CD8-positive, alpha-beta memory T cell (primary cell): ENCODE data around the gene TBC1D2B. TPM values are rescaled to one million over a fixed set of nuclear protein-coding genes. Genes with fewer than 3 reads are reported as not detected.

ENCODE experiments used
- CTCF ChIA-PET: fragments of 350-600 bp; sonication (Branson Sonifier 250); formaldehyde crosslinking; loops from one replicate; lab custom pipeline; 2021; ENCODE audit warnings: antibody characterized with exemption; lab: Charles Lee
- POLR2A ChIA-PET: fragments of 350-600 bp; sonication (Branson Sonifier 250); formaldehyde crosslinking; loops from one replicate; lab custom pipeline; 2021; ENCODE audit warnings: antibody characterized with exemption; lab: Charles Lee
- DNase-seq, 5 donors: peaks; one replicate each; pipeline versions ENCODE4 v3.0.0 to v3.0.0-alpha.2; 2020 to 2022; ENCODE audit warnings: mixed read lengths in 1 of 5
- H3K27ac ChIP-seq: one replicate; pipeline ENCODE4 v1.7.0; 2013; ENCODE audit warnings: low read depth, mild to moderate bottlenecking, low read length, moderate library complexity
- H3K27me3 ChIP-seq: 2 replicates; pipeline ENCODE4 v1.7.0; 2013; ENCODE audit warnings: low read length, mild to moderate bottlenecking; ENCODE audit not compliant: insufficient read depth, poor library complexity, severe bottlenecking
- H3K36me3 ChIP-seq: 2 replicates; pipeline ENCODE4 v1.7.0; 2013; ENCODE audit warnings: mild to moderate bottlenecking, low read length, moderate library complexity; ENCODE audit not compliant: insufficient read depth
- H3K4me1 ChIP-seq: 2 replicates; pipeline ENCODE4 v1.7.0; 2013; ENCODE audit warnings: mild to moderate bottlenecking, low read length, moderate library complexity; ENCODE audit not compliant: insufficient read depth
- H3K4me3 ChIP-seq: 2 replicates; pipeline ENCODE4 v1.7.0; 2013; ENCODE audit warnings: mild to moderate bottlenecking, low read length
- H3K9me3 ChIP-seq: 2 replicates; pipeline ENCODE4 v1.7.0; 2013; ENCODE audit warnings: mild to moderate bottlenecking, low read length
- H3K27ac Mint-ChIP-seq, 8 donors: one replicate each; pipeline ENCODE4 v1.8.0; 2020 to 2021; ENCODE audit warnings: mixed read lengths in 8 of 8, mild to moderate bottlenecking in 6 of 8, inconsistent platforms in 3 of 8, moderate library complexity in 3 of 8
- H3K27me3 Mint-ChIP-seq, 2 donors: one replicate each; pipeline ENCODE4 v1.8.0; 2020 to 2021; ENCODE audit warnings: mixed read lengths in 2 of 2, mild to moderate bottlenecking in 1 of 2, moderate library complexity in 1 of 2
- H3K36me3 Mint-ChIP-seq, 3 donors: one replicate each; pipeline ENCODE4 v1.8.0; 2020 to 2021; ENCODE audit warnings: mixed read lengths in 3 of 3, inconsistent platforms in 1 of 3, mild to moderate bottlenecking in 1 of 3
- H3K4me1 Mint-ChIP-seq, 3 donors: one replicate each; pipeline ENCODE4 v1.8.0; 2020 to 2021; ENCODE audit warnings: mixed read lengths in 3 of 3, inconsistent platforms in 1 of 3, mild to moderate bottlenecking in 1 of 3
- H3K4me3 Mint-ChIP-seq, 7 donors: one replicate each; pipeline ENCODE4 v1.8.0; 2020 to 2021; ENCODE audit warnings: mixed read lengths in 7 of 7, mild to moderate bottlenecking in 6 of 7, moderate library complexity in 4 of 7, inconsistent platforms in 2 of 7
- H3K9me3 Mint-ChIP-seq, 5 donors: one replicate each; pipeline ENCODE4 v1.8.0; 2020 to 2022; ENCODE audit warnings: mixed read lengths in 5 of 5, mild to moderate bottlenecking in 3 of 5, moderate library complexity in 2 of 5, inconsistent platforms in 1 of 5
- polyA plus RNA-seq: library from polyadenylated mRNA; unstranded; fragments of 300-500 nt; fragmentation: Illumina TruSeq; gene quantifications from one replicate; pipeline ENCODE4 v1.2.3, GENCODE V29; 2021
- total RNA-seq, 2 experiments: library from RNA; stranded (reverse); gene quantifications; one replicate each; pipeline ENCODE4 v1.2.3, GENCODE V29; 2021

The TBC1D2B gene
- total and polyA plus RNA-seq, 3 experiments from 2014 or later: 26.4 to 41.1 (median 40.1) TPM

- DNase-seq: no peak
- ChIA-PET POLR2A (no interaction called here), CTCF (interaction anchor here (0.9 kb wide), 1 partner anchor 38 kb away, joined by 3 read pairs; no protein-coding TSS in a partner anchor)
- Mint-ChIP-seq H3K27ac (peak overlapping the region in 2 of 8 donors; percentile 19 to 68), H3K27me3 (no peaks in the 10 kb centered on the region), H3K36me3 (peaks cover 0 to 83% (median 8%) of the 10 kb centered on the region in 3 donors), H3K9me3 (no peaks in the 10 kb centered on the region), H3K4me3 (no peak overlapping the region), H3K4me1 (peaks cover 7 to 13% (median 8%) of the 10 kb centered on the region in 3 donors)
- H3K4me1 ChIP-seq: no peaks in the 10 kb centered on the region
- H3K4me3 ChIP-seq: no peak overlapping the region
- H3K27ac ChIP-seq: no peak overlapping the region
- peaks cover 41% of the 10 kb centered on the region for H3K36me3 ChIP-seq
- no peaks in the 10 kb centered on the region for H3K27me3 ChIP-seq
- H3K9me3 ChIP-seq: no peaks in the 10 kb centered on the region
Measured at GRCh38 chr15:78012643-78013077, 64.9 kb downstream of the TBC1D2B start.

- Histone ChIP-seq H3K36me3 (peaks cover 45% of the 10 kb centered on the region), H3K4me3 (no peak overlapping the region), H3K27me3 (no peaks in the 10 kb centered on the region), H3K4me1 (no peaks in the 10 kb centered on the region), H3K9me3 (no peaks in the 10 kb centered on the region), H3K27ac (no peak overlapping the region)
- Mint-ChIP-seq H3K27ac (peak overlapping the region in 2 of 8 donors; percentile 30 to 80), H3K27me3 (no peaks in the 10 kb centered on the region), H3K4me1 (peaks cover 8 to 25% (median 16%) of the 10 kb centered on the region in 3 donors), H3K9me3 (no peaks in the 10 kb centered on the region), H3K4me3 (no peak overlapping the region), H3K36me3 (peaks cover 0 to 88% (median 16%) of the 10 kb centered on the region in 3 donors)
- DNase-seq: no peak
- POLR2A ChIA-PET: no interaction called here
- CTCF ChIA-PET: interaction anchor here (1.4 to 2.1 kb wide), 2 partner anchors 10 to 98 kb away, joined by 6 to 9 read pairs; no protein-coding TSS in a partner anchor
Measured at GRCh38 chr15:78010067-78010466, 67.4 kb downstream of the TBC1D2B start.

DNA sequence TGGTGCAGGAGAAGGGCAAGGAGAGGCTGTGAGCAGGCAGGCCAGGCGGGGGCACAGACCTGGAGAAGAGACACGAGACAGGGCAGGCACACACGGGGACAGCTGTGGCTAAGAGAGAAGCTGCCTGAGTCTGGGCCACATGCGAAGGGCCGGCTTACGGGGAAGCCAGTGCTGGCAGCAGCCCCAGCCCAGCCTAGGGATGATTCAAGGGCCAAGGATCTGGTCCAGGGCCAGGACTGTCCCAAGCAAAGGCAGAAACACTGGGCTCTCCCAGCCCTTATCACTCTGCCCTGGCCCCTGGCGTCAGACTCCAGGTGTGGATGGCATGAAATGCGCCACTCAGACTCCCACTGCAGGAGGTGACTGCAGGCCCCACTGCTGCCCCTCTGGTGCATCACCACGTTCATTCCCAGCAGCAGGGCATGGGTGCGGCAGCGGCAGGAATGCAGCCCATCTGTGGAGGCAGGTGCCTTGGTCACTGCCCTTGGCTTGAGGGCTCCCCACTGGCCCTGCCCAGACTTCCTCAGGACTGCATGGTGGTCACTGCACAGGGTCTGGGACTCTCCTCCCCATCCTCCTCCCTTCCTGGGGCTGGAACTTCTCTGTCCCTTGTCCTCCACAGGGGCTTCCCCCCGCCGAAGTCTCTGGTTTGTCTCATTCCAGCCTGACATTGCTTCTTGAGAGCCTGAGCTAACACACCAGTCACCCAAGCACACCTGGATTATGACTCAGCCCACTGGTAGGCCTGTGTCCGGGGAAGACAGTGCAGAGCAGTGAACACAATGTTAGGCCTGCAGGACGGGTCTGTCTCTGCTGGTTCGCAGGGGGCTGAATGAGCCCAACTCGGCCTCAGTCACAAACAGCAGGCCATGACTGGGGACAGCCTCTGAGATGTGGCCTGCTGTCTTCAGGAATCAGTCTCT is 69.3 kb downstream of the TBC1D2B start:
- H3K4me3 ChIP-seq: no peak overlapping the region
- H3K36me3 ChIP-seq: peaks cover 38% of the 10 kb centered on the region
- Mint-ChIP-seq H3K27ac (peak overlapping the region in 3 of 8 donors; percentile 19 to 43 (median 33)), H3K27me3 (no peaks in the 10 kb centered on the region), H3K4me1 (peaks cover 9 to 27% (median 26%) of the 10 kb centered on the region in 3 donors), H3K9me3 (no peaks in the 10 kb centered on the region), H3K36me3 (peaks cover 0 to 92% (median 16%) of the 10 kb centered on the region in 3 donors), H3K4me3 (no peak overlapping the region)
- no peak for DNase-seq
- H3K27ac ChIP-seq: no peak overlapping the region
- H3K9me3 ChIP-seq: no peaks in the 10 kb centered on the region
- no peaks in the 10 kb centered on the region for H3K4me1 ChIP-seq
- no peaks in the 10 kb centered on the region for H3K27me3 ChIP-seq
- CTCF ChIA-PET: interaction anchor here (1.0 to 2.1 kb wide), 2 partner anchors 8 to 123 kb away, joined by 3 to 9 read pairs; partner anchors contain the start of gene CIB2
- POLR2A ChIA-PET: no interaction called here

- H3K27ac ChIP-seq: no peak overlapping the region
- H3K4me1 ChIP-seq: no peaks in the 10 kb centered on the region
- no peaks in the 10 kb centered on the region for H3K27me3 ChIP-seq
- no peak for DNase-seq
- no peaks in the 10 kb centered on the region for H3K9me3 ChIP-seq
- POLR2A ChIA-PET: no interaction called here
- H3K4me3 Mint-ChIP-seq: no peak overlapping the region
- H3K4me1 Mint-ChIP-seq: peaks cover 9 to 27% (median 26%) of the 10 kb centered on the region in 3 donors
- H3K4me3 ChIP-seq: no peak overlapping the region
- H3K9me3 Mint-ChIP-seq: no peaks in the 10 kb centered on the region
- peaks cover 38% of the 10 kb centered on the region for H3K36me3 ChIP-seq
- peaks cover 0 to 92% (median 20%) of the 10 kb centered on the region in 3 donors for H3K36me3 Mint-ChIP-seq
- H3K27ac Mint-ChIP-seq: peak overlapping the region in 6 of 8 donors; percentile 34 to 69 (median 42)
- CTCF ChIA-PET: interaction anchor here (0.8 to 1.5 kb wide), 3 partner anchors 28 to 124 kb away, joined by 3 read pairs; partner anchors contain the start of gene CIB2
- no peaks in the 10 kb centered on the region for H3K27me3 Mint-ChIP-seq
Measured at GRCh38 chr15:78007211-78007931, 70.1 kb downstream of the TBC1D2B start.

DNA sequence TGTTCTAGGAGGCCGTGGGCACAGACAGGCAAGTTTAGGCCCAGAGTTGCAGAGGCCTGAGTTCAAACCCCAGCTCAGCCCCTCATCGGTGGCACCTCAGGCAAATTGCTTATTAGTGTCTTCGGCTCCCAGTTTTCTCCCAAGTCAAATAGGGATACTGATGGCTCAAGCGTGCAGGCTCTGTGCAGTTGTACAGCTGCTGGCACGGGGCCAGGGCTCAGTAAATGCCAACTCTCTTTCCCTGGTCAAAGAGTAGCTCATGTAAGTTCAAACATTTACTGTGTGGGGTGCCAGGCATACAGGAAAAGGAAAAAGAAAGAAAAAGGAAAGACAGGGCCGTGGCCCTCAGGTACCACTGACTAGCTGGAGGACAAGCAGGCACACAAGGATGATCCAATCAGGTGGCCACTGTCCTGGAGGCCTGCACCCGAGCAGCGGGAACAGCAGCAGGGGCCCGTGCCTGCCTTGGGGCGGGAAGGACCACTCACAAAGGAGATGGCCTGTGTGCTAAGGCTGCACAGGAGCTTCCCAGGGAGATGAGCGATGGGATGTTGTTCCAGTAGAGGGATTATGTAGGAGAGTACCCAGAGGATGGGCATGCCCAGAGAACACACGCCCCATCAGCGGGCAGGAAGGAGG is 70.8 kb downstream of the TBC1D2B start:
- Histone ChIP-seq H3K27me3 (no peaks in the 10 kb centered on the region), H3K36me3 (peaks cover 34% of the 10 kb centered on the region), H3K4me3 (no peak overlapping the region), H3K4me1 (no peaks in the 10 kb centered on the region), H3K27ac (no peak overlapping the region), H3K9me3 (no peaks in the 10 kb centered on the region)
- H3K27ac Mint-ChIP-seq: peak overlapping the region in 5 of 8 donors; percentile 23 to 92 (median 61)
- no peak overlapping the region for H3K4me3 Mint-ChIP-seq
- peaks cover 9 to 27% (median 26%) of the 10 kb centered on the region in 3 donors for H3K4me1 Mint-ChIP-seq
- POLR2A ChIA-PET: no interaction called here
- H3K27me3 Mint-ChIP-seq: no peaks in the 10 kb centered on the region
- H3K36me3 Mint-ChIP-seq: peaks cover 0 to 91% (median 20%) of the 10 kb centered on the region in 3 donors
- H3K9me3 Mint-ChIP-seq: no peaks in the 10 kb centered on the region
- CTCF ChIA-PET: interaction anchor here (0.8 to 1.5 kb wide), 4 partner anchors 29 to 124 kb away, joined by 3 to 5 read pairs (median 3); partner anchors contain the start of gene CIB2
- DNase-seq: no peak

DNA sequence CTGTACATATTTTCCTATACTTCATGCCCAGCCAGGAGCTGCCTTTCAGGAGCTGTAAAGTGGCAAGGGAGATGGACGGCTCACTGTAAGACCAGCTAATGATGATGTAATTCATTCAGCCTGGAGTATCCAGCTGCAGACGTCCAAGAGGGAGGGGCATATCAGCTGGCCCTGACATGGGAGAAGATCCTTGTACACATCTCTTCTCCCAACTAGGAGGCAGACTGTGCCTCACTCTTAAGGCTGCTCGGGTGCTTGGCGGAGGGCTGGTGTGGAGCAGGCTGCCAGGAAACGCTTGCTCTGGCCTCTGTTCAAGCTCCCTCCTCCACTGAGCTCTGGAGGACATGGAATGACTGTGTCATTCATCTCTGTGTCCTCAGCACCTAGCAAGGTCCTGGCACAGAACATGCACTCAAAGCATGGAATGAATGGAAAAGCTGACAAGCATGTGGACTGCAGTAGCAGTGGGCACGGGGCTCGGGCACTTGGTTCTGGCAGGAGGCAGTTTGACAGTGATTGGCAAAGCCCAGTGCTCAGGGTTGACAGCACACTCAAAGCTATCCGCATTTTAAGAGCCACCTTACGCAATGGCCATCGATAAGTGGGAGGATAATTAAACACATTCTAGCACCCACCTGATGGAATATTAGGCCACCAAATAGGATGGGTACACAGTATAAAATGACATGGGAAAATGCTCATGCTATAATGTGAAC is 72.4 kb downstream of the TBC1D2B start:
- peaks cover 0 to 94% (median 21%) of the 10 kb centered on the region in 3 donors for H3K36me3 Mint-ChIP-seq
- Histone ChIP-seq H3K27me3 (no peaks in the 10 kb centered on the region), H3K4me1 (no peaks in the 10 kb centered on the region), H3K4me3 (no peak overlapping the region), H3K27ac (no peak overlapping the region), H3K36me3 (peaks cover 49% of the 10 kb centered on the region), H3K9me3 (no peaks in the 10 kb centered on the region)
- ChIA-PET CTCF (interaction anchor here (0.7 to 1.4 kb wide), 2 partner anchors 10 to 61 kb away, joined by 3 to 5 read pairs; no protein-coding TSS in a partner anchor), POLR2A (no interaction called here)
- no peak for DNase-seq
- H3K4me1 Mint-ChIP-seq: peaks cover 16 to 36% (median 21%) of the 10 kb centered on the region in 3 donors
- H3K9me3 Mint-ChIP-seq: no peaks in the 10 kb centered on the region
- H3K4me3 Mint-ChIP-seq: no peak overlapping the region
- H3K27me3 Mint-ChIP-seq: peaks cover 0 to 2% of the 10 kb centered on the region in 2 donors
- H3K27ac Mint-ChIP-seq: peak overlapping the region in 6 of 8 donors; percentile 36 to 70 (median 57)
